Muscle of arm (tissue), 12 donors: ENCODE data around the gene STK32C. TPM values are rescaled to one million over a fixed set of nuclear protein-coding genes. Genes with fewer than 3 reads are reported as not detected.
"Not testable (repeated sequence)": the region's sequence is repeated elsewhere in the genome, so short reads cannot be mapped to it uniquely, and the experiment has no call there.

ENCODE experiments used
- DNase-seq: peaks from one replicate; pipeline ENCODE4 v3.0.0-alpha.2; 2013
- polyA plus RNA-seq, 12 donors: library from polyadenylated mRNA; unstranded; fragments of 120-200 nt; gene quantifications; one replicate each; pipeline ENCODE4 v1.2.1, GENCODE V29; 2013; ENCODE audit not compliant: insufficient read length in 12 of 12

The STK32C gene
- polyA plus RNA-seq, 12 donors = 8.1 to 12.1 (median 9.5) TPM; not detected in 2

- DNase-seq = no peak
Observed at GRCh38 chr10:132320654-132321469, 13.1 kb upstream of the STK32C start.

DNA sequence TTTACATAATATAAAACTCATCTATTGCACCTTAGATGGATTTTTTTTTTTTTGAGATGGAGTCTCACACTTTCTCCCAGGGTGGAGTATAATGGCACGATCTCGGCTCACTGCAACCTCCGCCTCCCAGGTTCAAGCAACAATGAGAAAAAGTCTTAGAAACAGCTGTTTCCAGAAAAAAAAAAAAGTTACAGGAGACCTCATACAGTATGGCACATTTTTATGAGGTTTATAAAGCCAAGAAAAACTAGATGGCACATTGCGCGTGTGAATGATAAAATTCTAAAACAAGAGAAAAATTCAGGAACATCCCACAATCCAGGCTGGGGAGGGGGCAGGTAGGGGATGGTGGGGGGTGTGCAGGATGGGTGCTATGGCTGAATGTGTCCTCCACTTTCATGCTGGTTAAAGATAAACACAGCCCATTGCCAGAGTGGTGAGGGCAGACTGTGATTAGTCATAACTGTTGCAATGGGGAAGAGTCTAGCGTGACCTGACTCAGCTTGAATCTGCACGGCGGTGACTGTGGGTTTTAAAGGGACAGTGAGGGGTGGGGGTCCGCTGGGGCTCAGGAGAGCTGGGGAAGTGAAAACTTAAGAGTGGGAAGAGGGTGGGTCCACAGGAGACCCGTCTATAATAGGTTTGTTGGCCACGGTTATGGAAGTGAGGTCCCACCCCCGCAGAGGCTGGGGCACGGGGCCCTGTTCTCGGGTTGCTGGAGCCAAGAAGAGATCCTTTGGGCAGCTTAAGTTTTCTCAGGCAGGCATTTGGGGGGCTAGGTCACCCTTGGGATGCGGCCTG is 12.3 kb upstream of the STK32C start:
- no peak for DNase-seq

GRCh38 chr10:132317477-132317876 is 9.7 kb upstream of the STK32C start:
- DNase-seq = not testable (repeated sequence)

DNA sequence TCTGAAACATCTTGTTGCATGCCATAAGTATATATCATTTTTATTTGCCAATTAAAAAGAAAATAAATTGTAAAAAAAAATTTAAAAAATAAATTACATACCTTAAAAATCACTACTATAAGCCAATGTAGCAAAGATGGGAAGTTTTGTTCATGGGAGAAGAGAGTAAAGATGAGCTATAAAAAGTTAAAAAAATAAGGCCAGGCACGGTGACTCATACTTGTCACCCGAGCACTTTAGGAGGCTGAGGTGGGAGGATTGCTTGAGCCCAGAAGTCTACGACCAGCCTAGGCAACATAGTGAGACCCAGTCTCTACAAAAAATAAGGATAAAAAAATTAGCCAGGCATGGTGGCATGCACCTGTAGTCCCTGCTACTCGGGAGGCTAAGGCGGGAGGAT is 8.4 kb upstream of the STK32C start:
- DNase-seq = no peak

DNA sequence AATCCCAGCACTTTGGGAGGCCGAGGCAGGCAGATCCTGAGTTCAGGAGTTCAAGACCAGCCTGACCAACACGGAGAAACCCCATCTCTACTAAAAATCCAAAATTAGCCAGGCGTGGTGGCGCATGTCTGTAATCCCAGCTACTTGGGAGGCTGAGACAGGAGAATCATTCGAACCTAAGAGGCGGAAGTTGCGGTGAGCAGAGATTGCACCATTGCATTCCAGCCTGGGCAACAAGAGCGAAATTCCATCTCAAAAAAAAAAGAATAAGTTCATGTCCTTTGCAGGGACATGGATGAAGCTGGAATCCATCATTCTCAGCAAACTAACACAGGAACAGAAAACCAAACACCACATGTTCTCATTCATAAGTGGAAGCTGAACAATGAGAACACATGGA is 7.1 kb upstream of the STK32C start:
- not testable (repeated sequence) for DNase-seq

- DNase-seq = no peak
Observed at GRCh38 chr10:132314336-132314735, 6.6 kb upstream of the STK32C start.

GRCh38 chr10:132313865-132314264 is 6.1 kb upstream of the STK32C start:
- DNase-seq = no peak

GRCh38 chr10:132313305-132313704 is 5.6 kb upstream of the STK32C start:
- DNase-seq = no peak

DNA sequence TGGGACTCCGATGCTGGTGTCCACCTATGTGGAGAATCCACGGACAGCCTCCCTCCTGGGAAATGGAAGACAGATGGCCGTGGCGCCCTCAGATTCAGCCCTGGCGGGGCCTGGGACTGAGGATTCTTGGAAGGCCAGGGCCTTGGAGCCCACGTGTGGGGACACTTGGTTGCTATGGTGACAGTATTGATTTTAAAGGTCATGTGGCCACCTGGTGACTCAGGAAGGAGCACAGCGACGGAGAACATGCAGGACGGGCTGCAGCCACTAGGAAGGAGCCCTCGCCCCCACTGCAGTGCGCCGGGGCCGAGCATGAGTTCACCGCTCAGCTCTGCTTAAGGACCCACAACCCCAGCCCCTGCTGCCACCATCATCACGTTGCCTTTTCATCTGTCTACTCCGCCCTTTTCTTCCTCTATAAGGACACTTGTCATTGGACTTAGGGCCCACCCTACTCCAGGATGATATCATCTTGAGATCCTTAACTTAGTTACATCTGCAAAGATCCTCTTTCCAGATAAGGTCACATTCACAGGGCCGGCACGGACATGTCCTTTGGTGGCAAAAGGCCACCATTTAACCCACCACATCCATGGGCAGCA is 3.7 kb upstream of the STK32C start:
- no peak for DNase-seq

- DNase-seq = no peak
Observed at GRCh38 chr10:132310701-132311337, 3.1 kb upstream of the STK32C start.

- DNase-seq = no peak
Observed at GRCh38 chr10:132309879-132310591, 2.3 kb upstream of the STK32C start.

DNA sequence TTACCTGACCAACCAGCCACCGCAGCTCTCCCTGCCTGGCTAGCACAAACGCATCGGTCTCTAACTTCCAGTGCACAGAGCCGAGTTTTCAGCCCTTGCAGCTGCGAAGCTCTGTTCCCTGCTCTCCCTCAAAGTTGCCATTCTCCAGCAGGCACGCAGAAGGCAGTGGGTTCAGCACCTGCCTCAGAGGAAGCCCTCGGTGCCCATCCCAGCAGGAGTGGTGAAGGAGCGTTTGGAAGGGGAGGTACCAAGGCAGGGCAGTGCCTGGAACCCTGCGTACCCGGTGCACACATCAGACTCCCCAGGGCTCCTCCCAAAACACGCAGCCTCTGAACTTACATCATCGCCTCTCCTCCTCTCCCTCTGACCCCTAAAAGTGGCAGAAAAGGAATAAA is 1.7 kb upstream of the STK32C start:
- no peak for DNase-seq

DNA sequence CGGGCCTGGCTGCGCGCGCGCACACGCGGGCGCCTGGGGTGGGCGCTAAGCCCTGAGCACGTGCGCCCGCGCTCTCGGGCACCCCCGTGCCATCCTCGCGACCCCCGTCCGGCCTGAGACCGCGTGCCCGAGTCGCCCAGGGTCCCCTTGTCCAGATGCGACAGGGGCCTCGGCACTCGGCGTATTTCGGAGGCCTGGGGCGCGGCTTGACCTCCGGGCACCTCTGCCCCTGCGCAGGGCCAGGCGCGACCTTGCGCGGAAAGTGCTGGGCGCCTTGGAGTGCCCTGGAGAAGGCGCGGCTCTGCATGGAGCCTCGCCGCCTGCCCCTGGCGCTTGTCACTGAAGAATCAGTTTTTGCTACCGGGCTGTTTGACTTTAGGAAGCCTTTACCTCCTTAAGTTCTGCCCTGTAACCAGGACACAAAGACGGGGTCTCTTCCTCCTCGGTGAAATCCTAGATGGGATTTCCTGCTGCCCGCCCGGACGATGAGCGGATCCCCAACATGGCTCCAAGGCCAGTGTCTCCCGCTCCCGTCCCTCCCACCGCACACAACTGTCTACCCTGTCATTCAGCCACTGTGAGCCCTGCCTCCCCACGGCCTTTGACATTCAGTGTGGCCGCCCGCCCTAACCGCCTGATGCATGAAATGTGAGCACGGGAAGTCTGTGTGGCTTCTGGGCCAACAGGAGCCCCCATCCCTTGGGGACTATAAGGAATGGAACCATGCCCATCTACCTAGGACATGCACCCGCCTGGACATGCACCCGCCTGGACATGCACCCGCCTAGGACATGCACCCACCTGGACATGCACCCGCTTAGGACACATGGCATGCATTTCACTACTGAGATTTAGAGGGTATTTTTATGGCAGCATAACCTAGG is 1.1 kb upstream of the STK32C start:
- DNase-seq = no peak

GRCh38 chr10:132306864-132307751 is 642 bp downstream of the STK32C start:
- DNase-seq = no peak

DNA sequence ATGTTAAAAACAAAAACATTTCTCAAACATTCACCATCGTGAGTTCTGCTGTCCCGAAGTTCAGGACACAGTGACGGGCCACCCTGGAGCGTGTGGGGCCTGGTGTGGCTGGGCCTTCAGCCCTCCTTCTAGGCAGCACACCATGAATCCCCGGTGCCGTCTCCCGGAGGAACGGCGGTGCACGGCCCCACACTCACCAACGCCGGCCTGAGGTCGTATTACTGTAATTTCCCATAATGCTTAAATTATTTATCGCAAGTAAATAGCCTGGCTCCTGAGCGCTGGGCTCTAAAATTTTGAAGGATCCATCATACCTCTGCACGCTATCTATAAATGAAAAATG is 1.4 kb downstream of the STK32C start:
- no peak for DNase-seq

GRCh38 chr10:132305654-132306342 is 2.0 kb downstream of the STK32C start:
- no peak for DNase-seq

DNA sequence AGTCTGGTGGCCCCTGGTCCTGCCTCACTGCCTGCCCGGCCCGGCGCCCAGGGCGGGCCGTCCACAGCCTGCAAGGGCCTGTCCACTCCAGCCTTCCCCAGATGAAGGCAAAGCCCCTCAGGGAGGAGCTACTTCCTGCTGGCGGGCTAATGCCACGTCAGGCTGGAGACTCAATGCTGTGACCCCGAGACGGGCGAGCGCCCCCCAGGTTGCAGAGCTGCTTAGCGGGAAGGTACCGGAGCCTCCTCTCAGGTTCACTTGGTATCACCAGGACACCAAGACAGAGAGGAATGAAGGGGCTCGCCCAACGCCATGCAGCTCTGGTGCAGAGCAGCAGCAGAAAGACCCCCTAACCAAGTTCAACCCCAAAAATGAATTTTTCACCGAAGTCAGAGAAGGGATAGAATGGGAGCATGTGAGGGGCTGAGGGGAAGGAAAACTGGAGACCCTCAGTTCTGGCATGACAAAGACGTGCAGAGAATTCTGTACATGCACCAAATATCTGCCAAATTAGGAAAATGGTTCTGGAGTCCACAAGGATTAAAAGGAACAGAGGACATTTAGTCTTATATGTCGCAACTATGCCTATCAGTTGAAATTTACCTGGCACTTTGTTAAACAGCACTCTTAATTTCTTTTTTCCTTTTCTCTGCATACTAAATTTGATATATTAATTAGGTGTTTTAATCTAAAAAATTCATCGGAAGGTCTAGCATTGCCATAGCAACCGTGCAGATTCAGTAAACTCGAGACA is 2.8 kb downstream of the STK32C start:
- no peak for DNase-seq
